Nephron (organoid): ENCODE measurements around the gene IPCEF1.

Experiments
- H3K27ac Mint-ChIP-seq, 3 experiments: 2 replicates each; pipeline ENCODE4 v1.8.0; 2020; ENCODE audit warnings: mixed read lengths in 3 of 3, mild to moderate bottlenecking in 2 of 3, moderate library complexity in 1 of 3
- H3K27me3 Mint-ChIP-seq: 2 replicates; pipeline ENCODE4 v1.8.0; 2021; ENCODE audit warnings: low read depth, mild to moderate bottlenecking, moderate library complexity, mixed read lengths
- H3K36me3 Mint-ChIP-seq: 2 replicates; pipeline ENCODE4 v1.8.0; 2020; ENCODE audit warnings: low read depth, mixed read lengths
- H3K4me1 Mint-ChIP-seq: 2 replicates; pipeline ENCODE4 v1.8.0; 2020; ENCODE audit warnings: mixed read lengths
- H3K4me3 Mint-ChIP-seq, 3 experiments: 2 replicates each; pipeline ENCODE4 v1.8.0; 2020; ENCODE audit warnings: mild to moderate bottlenecking in 3 of 3, mixed read lengths in 3 of 3, moderate library complexity in 2 of 3
- H3K9me3 Mint-ChIP-seq: 2 replicates; pipeline ENCODE4 v1.8.0; 2020; ENCODE audit warnings: mixed read lengths
- TF ChIP-seq, protein P1 (sequence below), 3 experiments: fragments of 200-600 bp; sonication (generic); IDR thresholded peaks; one replicate each; pipeline ENCODE4 v1.5.0; 2021; ENCODE audit warnings: antibody characterized with exemption in 3 of 3; ENCODE audit not compliant: unreplicated experiment in 3 of 3

IPCEF1 gene

GRCh38 chr6:154388803-154389202 lies 32.2 kb upstream of the IPCEF1 start:
- TF ChIP-seq, protein P1, sequence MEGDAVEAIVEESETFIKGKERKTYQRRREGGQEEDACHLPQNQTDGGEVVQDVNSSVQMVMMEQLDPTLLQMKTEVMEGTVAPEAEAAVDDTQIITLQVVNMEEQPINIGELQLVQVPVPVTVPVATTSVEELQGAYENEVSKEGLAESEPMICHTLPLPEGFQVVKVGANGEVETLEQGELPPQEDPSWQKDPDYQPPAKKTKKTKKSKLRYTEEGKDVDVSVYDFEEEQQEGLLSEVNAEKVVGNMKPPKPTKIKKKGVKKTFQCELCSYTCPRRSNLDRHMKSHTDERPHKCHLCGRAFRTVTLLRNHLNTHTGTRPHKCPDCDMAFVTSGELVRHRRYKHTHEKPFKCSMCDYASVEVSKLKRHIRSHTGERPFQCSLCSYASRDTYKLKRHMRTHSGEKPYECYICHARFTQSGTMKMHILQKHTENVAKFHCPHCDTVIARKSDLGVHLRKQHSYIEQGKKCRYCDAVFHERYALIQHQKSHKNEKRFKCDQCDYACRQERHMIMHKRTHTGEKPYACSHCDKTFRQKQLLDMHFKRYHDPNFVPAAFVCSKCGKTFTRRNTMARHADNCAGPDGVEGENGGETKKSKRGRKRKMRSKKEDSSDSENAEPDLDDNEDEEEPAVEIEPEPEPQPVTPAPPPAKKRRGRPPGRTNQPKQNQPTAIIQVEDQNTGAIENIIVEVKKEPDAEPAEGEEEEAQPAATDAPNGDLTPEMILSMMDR (IDR thresholded peaks at IDR 0.05; ENCODE audit: unreplicated experiment in 3 of 3), result no peak
- Mint-ChIP-seq H3K4me1 (peaks cover 5% of the 10 kb centered on the region), H3K27ac (no peak overlapping the region), H3K9me3 (peaks cover 12% of the 10 kb centered on the region), H3K36me3 (peaks cover 25% of the 10 kb centered on the region), H3K27me3 (peaks cover 5% of the 10 kb centered on the region), H3K4me3 (no peak overlapping the region)

- TF ChIP-seq, protein P1 (IDR thresholded peaks at IDR 0.05; ENCODE audit: unreplicated experiment in 3 of 3), result no peak
- peaks cover 5% of the 10 kb centered on the region for H3K4me1 Mint-ChIP-seq
Measured at GRCh38 chr6:154386848-154387717, 30.5 kb upstream of the IPCEF1 start.

DNA sequence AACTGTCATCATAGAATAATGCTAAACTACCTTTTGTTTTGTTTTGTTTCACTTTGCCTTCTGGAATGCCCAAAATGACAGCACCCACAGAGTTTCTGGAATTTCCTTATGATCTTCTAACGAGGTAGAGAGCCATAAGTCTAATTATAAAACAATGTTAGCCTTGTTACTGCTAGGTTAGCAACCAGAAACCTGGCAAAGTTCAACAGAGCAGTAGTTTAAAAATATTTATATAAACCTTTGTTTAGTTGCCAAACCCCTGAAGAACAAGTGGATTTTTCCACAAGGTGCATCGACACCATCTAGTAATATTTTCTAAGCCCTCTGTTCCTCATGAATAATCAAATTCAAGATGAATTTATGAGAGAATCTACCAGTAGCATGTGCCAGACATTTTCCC lies 27.6 kb upstream of the IPCEF1 start:
- Mint-ChIP-seq H3K4me1 (peaks cover 5% of the 10 kb centered on the region), H3K27ac (peak overlapping the region in 1 of 3 experiments; percentile 11), H3K4me3 (no peak overlapping the region), H3K36me3 (peaks cover 7% of the 10 kb centered on the region), H3K9me3 (peaks cover 6% of the 10 kb centered on the region), H3K27me3 (peaks cover 3% of the 10 kb centered on the region)
- TF ChIP-seq, protein P1 (IDR thresholded peaks at IDR 0.05; ENCODE audit: unreplicated experiment in 3 of 3), result no peak

More at GRCh38 chr6:154386848-154387717, 30.5 kb upstream of the IPCEF1 start:
- H3K27me3 Mint-ChIP-seq, result peaks cover 5% of the 10 kb centered on the region
- peaks cover 25% of the 10 kb centered on the region for H3K36me3 Mint-ChIP-seq
- H3K9me3 Mint-ChIP-seq, result peaks cover 15% of the 10 kb centered on the region
- peak overlapping the region in 2 of 3 experiments; percentile 71 to 87 for H3K27ac Mint-ChIP-seq
- H3K4me3 Mint-ChIP-seq, result no peak overlapping the region

- no peaks in the 10 kb centered on the region for H3K36me3 Mint-ChIP-seq
- H3K27me3 Mint-ChIP-seq, result peaks cover 3% of the 10 kb centered on the region
- TF ChIP-seq, protein P1 (IDR thresholded peaks at IDR 0.05; ENCODE audit: unreplicated experiment in 3 of 3), result no peak
- H3K27ac Mint-ChIP-seq, result no peak overlapping the region
- H3K9me3 Mint-ChIP-seq, result peaks cover 3% of the 10 kb centered on the region
- no peak overlapping the region for H3K4me3 Mint-ChIP-seq
- H3K4me1 Mint-ChIP-seq, result peaks cover 5% of the 10 kb centered on the region
Measured at GRCh38 chr6:154383273-154383672, 26.7 kb upstream of the IPCEF1 start.

DNA sequence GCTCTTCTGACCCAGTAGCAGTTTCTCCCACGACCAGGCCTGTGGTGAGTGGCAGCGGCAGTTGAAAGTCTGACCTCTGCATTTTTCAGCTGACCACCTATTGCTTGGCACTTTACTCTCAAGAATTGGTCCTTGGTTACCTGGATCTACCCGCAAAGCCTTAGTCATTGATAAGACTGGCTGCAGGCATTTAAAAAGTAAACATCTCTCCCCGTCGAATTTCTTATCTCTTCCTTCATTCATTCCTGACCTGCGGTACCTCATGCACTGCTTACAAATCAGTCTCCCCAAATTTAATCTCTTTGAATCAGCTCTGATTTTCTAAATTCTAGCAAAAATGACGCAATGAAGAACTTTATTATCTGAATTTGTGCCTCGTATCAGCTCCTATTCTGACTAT lies 26.1 kb upstream of the IPCEF1 start:
- Mint-ChIP-seq H3K27me3 (peaks cover 3% of the 10 kb centered on the region), H3K9me3 (peaks cover 3% of the 10 kb centered on the region), H3K4me3 (no peak overlapping the region), H3K4me1 (peaks cover 5% of the 10 kb centered on the region), H3K36me3 (no peaks in the 10 kb centered on the region), H3K27ac (no peak overlapping the region)
- TF ChIP-seq, protein P1 (IDR thresholded peaks at IDR 0.05; ENCODE audit: unreplicated experiment in 3 of 3), result no peak

GRCh38 chr6:154381548-154381947 lies 24.9 kb upstream of the IPCEF1 start:
- Mint-ChIP-seq H3K9me3 (peaks cover 3% of the 10 kb centered on the region), H3K4me1 (no peaks in the 10 kb centered on the region), H3K36me3 (no peaks in the 10 kb centered on the region), H3K27me3 (peaks cover 3% of the 10 kb centered on the region), H3K27ac (peak overlapping the region in 1 of 3 experiments; percentile 62), H3K4me3 (no peak overlapping the region)
- TF ChIP-seq, protein P1 (IDR thresholded peaks at IDR 0.05; ENCODE audit: unreplicated experiment in 3 of 3), result no peak
